Uterus (tissue), 2 donors: Measurements from ENCODE around the gene SORBS1.

Source experiments
- CTCF ChIP-seq, 4 experiments: fragments of 200-600 bp in 2 of 4; fragments of 450-650 bp in 2 of 4; sonication (generic) in 2 of 4; IDR thresholded peaks; one replicate each; pipeline ENCODE4 v1.5.1; 2016 to 2019; ENCODE audit warnings: antibody characterized with exemption in 4 of 4, mild to moderate bottlenecking in 2 of 4, moderate library complexity in 1 of 4
- POLR2A ChIP-seq, 2 donors: fragments of 450-650 bp; IDR thresholded peaks; one replicate each; pipeline ENCODE4 v1.6.1; 2016; ENCODE audit warnings: antibody characterized with exemption in 2 of 2, mild to moderate bottlenecking in 1 of 2, moderate library complexity in 1 of 2

- no peak for TF ChIP-seq CTCF (IDR thresholded peaks at IDR 0.05)
- TF ChIP-seq POLR2A (IDR thresholded peaks at IDR 0.05) = no peak
Observed at GRCh38 chr10:95566136-95566535, 5.0 kb upstream of the SORBS1 start.
